Daoy (cell line): ENCODE results near the gene GRID1. TPM values are rescaled to one million over a fixed set of nuclear protein-coding genes. Genes with fewer than 3 reads are reported as not detected.

Experiments used
- DNase-seq: peaks from one replicate; pipeline ENCODE4 v3.0.0-alpha.2; 2015; ENCODE audit warnings: low read depth
- total RNA-seq: library from RNA; depleted of rRNA; stranded (reverse); fragments of >200 nt; shearing (Covaris generic); gene quantifications from 2 replicates; pipeline ENCODE4 v1.2.3, GENCODE V29; 2014

The GRID1 gene
- total RNA-seq, 1 experiment from 2014 or later = not detected

GRCh38 chr10:85622425-85622824 is 744.2 kb downstream of the GRID1 start:
- no peak for DNase-seq

- no peak for DNase-seq
These were observed 745.0 kb downstream of the GRID1 start for GRCh38 chr10:85621562-85621961.

- no peak for DNase-seq
These were observed 745.8 kb downstream of the GRID1 start for GRCh38 chr10:85620807-85621206.

- no peak for DNase-seq
These were observed 746.8 kb downstream of the GRID1 start for GRCh38 chr10:85619832-85620231.

GRCh38 chr10:85618841-85619240 is 747.8 kb downstream of the GRID1 start:
- DNase-seq = no peak

- DNase-seq = no peak
These were observed 748.6 kb downstream of the GRID1 start for GRCh38 chr10:85617751-85618546.

GRCh38 chr10:85615556-85615955 is 751.0 kb downstream of the GRID1 start:
- no peak for DNase-seq

- no peak for DNase-seq
These were observed 751.6 kb downstream of the GRID1 start for GRCh38 chr10:85614981-85615380.

- DNase-seq = no peak
These were observed 752.0 kb downstream of the GRID1 start for GRCh38 chr10:85614566-85614965.

- no peak for DNase-seq
These were observed 753.2 kb downstream of the GRID1 start for GRCh38 chr10:85613391-85613790.

- DNase-seq = no peak
These were observed 753.8 kb downstream of the GRID1 start for GRCh38 chr10:85612833-85613232.

- DNase-seq = no peak
These were observed 754.2 kb downstream of the GRID1 start for GRCh38 chr10:85612378-85612775.

GRCh38 chr10:85611746-85612377 is 754.7 kb downstream of the GRID1 start:
- no peak for DNase-seq

GRCh38 chr10:85611093-85611740 is 755.4 kb downstream of the GRID1 start:
- no peak for DNase-seq

- no peak for DNase-seq
These were observed 756.1 kb downstream of the GRID1 start for GRCh38 chr10:85610381-85611092.

- no peak for DNase-seq
These were observed 757.1 kb downstream of the GRID1 start for GRCh38 chr10:85609509-85609908.

- DNase-seq = no peak
These were observed 757.9 kb downstream of the GRID1 start for GRCh38 chr10:85608706-85609105.

GRCh38 chr10:85607043-85607695 is 759.4 kb downstream of the GRID1 start:
- DNase-seq = no peak

- DNase-seq = no peak
These were observed 760.2 kb downstream of the GRID1 start for GRCh38 chr10:85606401-85606800.

- no peak for DNase-seq
These were observed 761.7 kb downstream of the GRID1 start for GRCh38 chr10:85604884-85605283.

GRCh38 chr10:85604136-85604725 is 762.4 kb downstream of the GRID1 start:
- DNase-seq = no peak
